ENCODE results near the gene RTF1. TPM values are rescaled to one million over a fixed set of nuclear protein-coding genes. Genes with fewer than 3 reads are reported as not detected.
"Not testable (repeated sequence)": the region's sequence is repeated elsewhere in the genome, so short reads cannot be mapped to it uniquely, and the experiment has no call there.

Gene RTF1
- polyA plus RNA-seq, 1 donor = 42.0 TPM

DNA sequence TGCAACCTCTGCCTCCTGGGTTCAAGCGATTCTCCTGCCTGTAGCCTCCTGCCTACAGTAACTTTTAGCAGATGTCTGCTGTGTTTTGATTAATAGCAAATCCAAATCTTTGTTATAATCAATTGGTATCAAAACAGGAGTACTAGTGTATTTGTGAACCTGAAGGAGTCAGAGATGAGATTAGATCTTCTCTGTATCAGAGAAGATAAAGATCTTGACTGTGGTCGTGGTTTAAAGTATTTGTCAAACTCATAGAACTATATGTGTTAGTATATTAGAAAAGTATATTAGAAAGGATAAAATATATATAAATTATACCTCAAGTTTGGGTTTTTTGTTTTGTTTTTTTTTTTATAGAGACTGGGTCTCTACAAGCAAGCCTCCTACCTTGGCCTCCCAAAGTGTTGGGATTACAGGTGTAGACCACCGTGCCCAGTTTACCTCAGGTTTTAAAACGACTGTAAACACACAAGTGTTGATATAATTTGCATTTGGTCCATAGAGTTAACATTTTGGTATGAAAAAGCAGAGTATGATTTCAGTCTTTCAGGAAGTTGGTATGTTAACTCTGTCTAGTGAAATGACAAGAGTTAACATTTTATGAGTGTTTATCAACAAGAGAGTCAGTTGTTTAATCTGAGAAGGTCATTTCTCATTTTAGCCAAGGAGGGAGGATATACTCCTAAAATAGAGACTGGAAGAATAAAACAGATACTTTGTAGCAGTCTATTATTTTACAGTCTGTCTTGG, 18.3 kb downstream of the RTF1 start:
- no peaks in the 10 kb centered on the region for H3K4me1 ChIP-seq (ENCODE audit: control insufficient read depth, insufficient read depth, low read length)
- H3K36me3 ChIP-seq (ENCODE audit: control insufficient read depth, insufficient read depth, low read length) = peaks cover 16% of the 10 kb centered on the region
- no CpG with 5 or more reads among the region's 4 CpGs for WGBS (ENCODE audit: insufficient coverage, low lambda C conversion rate)
- no peak overlapping the region for H3K27ac ChIP-seq (ENCODE audit: low read length)
- H3K27me3 ChIP-seq (ENCODE audit: control insufficient read depth, insufficient read depth, low read length) = no peaks in the 10 kb centered on the region
- DNase-seq = no peak
- H3K9me3 ChIP-seq (ENCODE audit: control insufficient read depth, low read depth, low read length) = no peaks in the 10 kb centered on the region
- no peak overlapping the region for H3K4me3 ChIP-seq (ENCODE audit: low read length)

DNA sequence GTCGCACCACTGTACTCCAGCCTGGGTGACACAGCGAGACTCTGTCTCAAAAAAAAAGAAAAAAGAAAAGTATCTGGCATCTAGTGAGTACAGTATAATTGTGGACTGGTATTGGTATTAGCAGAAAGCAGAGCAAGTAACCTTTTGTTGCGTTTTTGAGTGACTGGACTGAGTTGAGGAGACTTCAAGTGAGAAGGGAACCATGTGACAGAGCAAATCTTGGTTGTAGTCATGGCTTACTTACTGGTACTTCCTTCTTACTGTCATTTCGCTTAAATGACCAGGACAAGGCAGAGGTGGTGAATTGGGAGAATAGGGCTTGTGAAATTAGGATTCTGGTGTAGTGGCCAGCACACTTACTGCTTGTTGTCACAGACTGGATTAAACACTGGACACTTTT, 20.6 kb downstream of the RTF1 start:
- no peak overlapping the region for H3K4me3 ChIP-seq (ENCODE audit: low read length)
- H3K9me3 ChIP-seq (ENCODE audit: control insufficient read depth, low read depth, low read length) = no peaks in the 10 kb centered on the region
- no CpG with 5 or more reads among the region's 4 CpGs for whole genome bisulfite sequencing (ENCODE audit: insufficient coverage, low lambda C conversion rate)
- no peaks in the 10 kb centered on the region for H3K27me3 ChIP-seq (ENCODE audit: control insufficient read depth, insufficient read depth, low read length)
- no peak for DNase-seq
- peaks cover 25% of the 10 kb centered on the region for H3K36me3 ChIP-seq (ENCODE audit: control insufficient read depth, insufficient read depth, low read length)
- no peaks in the 10 kb centered on the region for H3K4me1 ChIP-seq (ENCODE audit: control insufficient read depth, insufficient read depth, low read length)
- no peak overlapping the region for H3K27ac ChIP-seq (ENCODE audit: low read length)

DNA sequence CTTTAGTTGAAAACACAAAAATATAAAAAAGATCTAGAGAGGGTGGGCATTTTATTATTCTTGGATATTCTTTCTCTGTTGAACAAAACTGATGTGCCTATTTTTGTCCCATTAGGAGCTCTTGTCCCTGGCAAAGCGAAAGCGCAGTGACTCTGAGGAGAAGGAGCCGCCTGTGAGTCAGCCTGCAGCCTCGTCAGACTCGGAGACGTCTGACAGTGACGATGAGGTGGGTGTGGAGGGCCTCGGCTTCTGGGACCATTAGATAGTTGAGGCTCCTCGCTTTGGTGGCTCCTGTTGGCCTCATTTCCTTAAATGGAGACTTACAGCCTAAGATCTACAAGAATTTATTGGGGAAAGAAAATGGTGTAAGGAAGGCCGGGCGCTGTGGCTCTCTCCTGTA, 21.3 kb downstream of the RTF1 start:
- Histone ChIP-seq H3K27ac (ENCODE audit: low read length) (no peak overlapping the region), H3K9me3 (ENCODE audit: control insufficient read depth, low read depth, low read length) (no peaks in the 10 kb centered on the region), H3K27me3 (ENCODE audit: control insufficient read depth, insufficient read depth, low read length) (no peaks in the 10 kb centered on the region), H3K4me1 (ENCODE audit: control insufficient read depth, insufficient read depth, low read length) (no peaks in the 10 kb centered on the region), H3K36me3 (ENCODE audit: control insufficient read depth, insufficient read depth, low read length) (peaks cover 32% of the 10 kb centered on the region), H3K4me3 (ENCODE audit: low read length) (no peak overlapping the region)
- WGBS (ENCODE audit: insufficient coverage, low lambda C conversion rate) = 100% methylated on average over 1 of the region's 11 CpGs
- no peak for DNase-seq

DNA sequence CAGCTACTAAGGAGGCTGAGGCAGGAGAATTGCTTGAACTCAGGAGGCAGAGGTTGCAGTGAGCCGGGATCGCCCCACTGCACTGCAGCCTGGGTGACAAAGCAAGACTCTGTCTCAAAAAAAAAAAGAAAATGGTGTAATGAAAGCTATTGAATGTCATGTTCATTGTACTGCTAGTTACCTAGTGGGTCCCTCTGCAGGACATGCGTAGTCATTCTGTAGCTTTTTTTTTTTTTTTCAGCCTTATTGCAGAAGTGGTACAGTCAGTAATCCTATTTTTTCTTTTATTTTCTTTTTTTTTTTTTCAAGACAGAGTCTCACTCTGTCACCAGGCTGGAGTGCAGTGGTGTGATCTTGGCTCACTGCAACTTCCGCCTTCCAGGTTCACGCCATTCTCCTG, 21.9 kb downstream of the RTF1 start:
- not testable (repeated sequence) for H3K4me1 ChIP-seq (ENCODE audit: control insufficient read depth, insufficient read depth, low read length); H3K27me3 ChIP-seq (ENCODE audit: control insufficient read depth, insufficient read depth, low read length); H3K27ac ChIP-seq (ENCODE audit: low read length); DNase-seq; H3K9me3 ChIP-seq (ENCODE audit: control insufficient read depth, low read depth, low read length); H3K4me3 ChIP-seq (ENCODE audit: low read length)
- 93% methylated on average over 1 of the region's 5 CpGs for WGBS (ENCODE audit: insufficient coverage, low lambda C conversion rate)
- H3K36me3 ChIP-seq (ENCODE audit: control insufficient read depth, insufficient read depth, low read length) = peaks cover 36% of the 10 kb centered on the region

DNA sequence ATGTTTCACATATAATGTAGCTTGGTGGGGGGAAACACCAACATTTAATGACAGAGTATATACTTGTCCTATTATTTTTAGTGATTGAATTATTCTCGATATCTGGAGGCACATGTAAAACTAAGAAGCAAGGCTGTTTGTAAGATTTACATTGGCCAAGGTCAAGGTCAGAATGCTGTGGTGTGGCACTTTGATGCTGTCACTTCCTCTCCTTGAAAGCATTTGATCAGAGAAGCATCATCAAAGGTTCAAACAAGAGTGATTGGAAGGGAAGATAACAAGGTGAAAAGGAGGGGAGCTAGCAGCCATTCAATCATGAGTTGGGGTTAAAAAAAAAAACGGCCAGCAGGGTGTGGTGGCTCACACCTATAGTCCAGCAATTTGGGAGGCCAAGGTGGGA, 26.4 kb downstream of the RTF1 start:
- DNase-seq = no peak
- no peak overlapping the region for H3K27ac ChIP-seq (ENCODE audit: low read length)
- no peak overlapping the region for H3K4me3 ChIP-seq (ENCODE audit: low read length)
- H3K9me3 ChIP-seq (ENCODE audit: control insufficient read depth, low read depth, low read length) = no peaks in the 10 kb centered on the region
- peaks cover 39% of the 10 kb centered on the region for H3K36me3 ChIP-seq (ENCODE audit: control insufficient read depth, insufficient read depth, low read length)
- no peaks in the 10 kb centered on the region for H3K4me1 ChIP-seq (ENCODE audit: control insufficient read depth, insufficient read depth, low read length)
- WGBS (ENCODE audit: insufficient coverage, low lambda C conversion rate) = no CpG with 5 or more reads among the region's 2 CpGs
- no peaks in the 10 kb centered on the region for H3K27me3 ChIP-seq (ENCODE audit: control insufficient read depth, insufficient read depth, low read length)

DNA sequence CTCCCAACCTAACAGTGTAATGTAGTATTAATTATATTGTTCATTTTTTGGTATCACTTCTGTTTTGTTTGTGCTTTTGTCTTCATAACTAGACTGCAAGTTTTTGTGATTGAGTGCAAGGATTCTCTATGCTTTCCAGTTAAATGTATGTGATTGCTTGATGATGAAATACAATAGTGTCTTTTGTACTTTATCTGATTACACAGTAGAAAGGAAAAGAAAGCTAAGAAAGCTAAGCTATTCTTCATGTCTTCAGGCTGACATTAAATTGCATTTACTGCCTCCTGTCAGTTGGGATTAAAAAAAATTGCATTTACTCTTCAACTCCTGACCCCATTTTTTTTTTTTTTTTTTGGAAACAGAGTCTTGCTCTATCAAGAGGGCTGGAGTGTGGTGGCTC, 28.5 kb downstream of the RTF1 start:
- no peak for DNase-seq
- no peaks in the 10 kb centered on the region for H3K4me1 ChIP-seq (ENCODE audit: control insufficient read depth, insufficient read depth, low read length)
- H3K36me3 ChIP-seq (ENCODE audit: control insufficient read depth, insufficient read depth, low read length) = peaks cover 25% of the 10 kb centered on the region
- H3K27me3 ChIP-seq (ENCODE audit: control insufficient read depth, insufficient read depth, low read length) = no peaks in the 10 kb centered on the region
- H3K9me3 ChIP-seq (ENCODE audit: control insufficient read depth, low read depth, low read length) = no peaks in the 10 kb centered on the region
- H3K4me3 ChIP-seq (ENCODE audit: low read length) = no peak overlapping the region
- H3K27ac ChIP-seq (ENCODE audit: low read length) = no peak overlapping the region

DNA sequence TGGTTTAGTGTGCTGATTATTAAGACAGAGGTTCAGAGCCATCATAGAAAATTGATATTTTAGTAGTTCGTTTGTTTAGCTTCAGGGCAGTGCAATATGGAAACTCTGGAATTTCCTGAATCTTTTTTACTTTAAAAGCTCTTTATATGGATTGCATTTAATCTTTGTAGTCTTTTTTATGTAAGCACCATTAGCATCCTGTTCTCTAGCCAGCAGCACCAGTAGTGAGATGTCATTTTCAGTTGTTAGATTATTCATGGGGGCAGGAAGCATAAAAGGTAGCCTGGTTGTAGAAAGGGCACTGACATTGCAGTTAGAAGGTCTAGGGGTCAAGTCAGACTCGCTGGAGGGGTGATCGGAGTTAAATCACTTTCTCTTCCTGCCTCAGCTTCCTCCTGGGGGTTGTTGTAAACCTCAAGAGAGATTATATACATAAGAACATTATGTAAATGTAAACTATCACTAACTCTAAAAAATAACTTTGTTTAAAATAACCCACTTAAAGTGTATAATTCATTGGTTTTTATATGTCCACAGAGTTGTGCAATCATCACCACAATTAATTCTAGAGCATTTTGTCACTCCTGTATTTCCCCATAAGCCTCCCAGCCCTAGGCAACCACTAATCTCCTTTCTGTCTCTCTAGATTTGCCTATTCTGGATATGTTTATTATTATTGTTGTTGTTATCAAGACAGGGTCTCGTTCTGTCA, 45.3 kb downstream of the RTF1 start:
- Histone ChIP-seq H3K27ac (ENCODE audit: low read length) (no peak overlapping the region), H3K4me1 (ENCODE audit: control insufficient read depth, insufficient read depth, low read length) (no peaks in the 10 kb centered on the region), H3K4me3 (ENCODE audit: low read length) (no peak overlapping the region), H3K9me3 (ENCODE audit: control insufficient read depth, low read depth, low read length) (no peaks in the 10 kb centered on the region), H3K36me3 (ENCODE audit: control insufficient read depth, insufficient read depth, low read length) (peaks cover 50% of the 10 kb centered on the region), H3K27me3 (ENCODE audit: control insufficient read depth, insufficient read depth, low read length) (no peaks in the 10 kb centered on the region)
- no peak for DNase-seq
- 100% methylated on average over 1 of the region's 4 CpGs for WGBS (ENCODE audit: insufficient coverage, low lambda C conversion rate)

DNA sequence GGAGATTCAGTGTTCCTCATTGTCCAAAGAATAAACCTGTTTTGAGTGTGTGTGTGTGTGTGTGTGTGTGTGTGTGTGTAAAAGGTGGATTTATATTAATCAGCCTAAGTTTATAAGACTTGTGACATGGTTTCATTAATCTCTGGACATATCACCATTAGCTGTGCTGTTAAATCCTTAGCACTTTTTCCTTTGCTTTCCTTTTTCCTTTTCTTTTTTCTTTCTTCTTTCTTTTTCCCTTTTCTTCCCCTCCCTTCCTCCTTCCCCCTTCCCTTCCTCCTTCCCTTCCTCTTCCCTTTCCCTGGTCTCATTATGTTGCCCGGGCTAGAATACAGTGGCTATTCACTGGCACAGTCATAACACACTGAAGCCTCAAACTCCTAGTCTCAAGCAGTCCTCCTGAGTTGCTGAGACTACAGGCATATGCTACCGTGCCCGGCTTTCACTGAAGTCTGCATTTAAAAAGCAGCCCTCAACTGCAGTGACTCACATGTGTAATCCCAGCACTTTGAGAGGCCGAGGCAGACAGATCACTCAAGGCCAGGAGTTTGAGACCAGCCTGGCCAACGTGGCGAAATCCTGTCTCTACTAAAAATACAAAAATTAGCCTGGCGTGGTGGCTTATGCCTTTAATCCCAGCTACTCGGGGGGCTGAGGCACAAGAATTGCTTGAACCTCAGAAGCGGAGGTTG, 48.1 kb downstream of the RTF1 start:
- Histone ChIP-seq H3K27ac (ENCODE audit: low read length) (no peak overlapping the region), H3K36me3 (ENCODE audit: control insufficient read depth, insufficient read depth, low read length) (peaks cover 47% of the 10 kb centered on the region), H3K4me1 (ENCODE audit: control insufficient read depth, insufficient read depth, low read length) (no peaks in the 10 kb centered on the region), H3K4me3 (ENCODE audit: low read length) (no peak overlapping the region), H3K9me3 (ENCODE audit: control insufficient read depth, low read depth, low read length) (no peaks in the 10 kb centered on the region), H3K27me3 (ENCODE audit: control insufficient read depth, insufficient read depth, low read length) (no peaks in the 10 kb centered on the region)
- WGBS (ENCODE audit: insufficient coverage, low lambda C conversion rate) = 100% methylated on average over 1 of the region's 9 CpGs
- no peak for DNase-seq

DNA sequence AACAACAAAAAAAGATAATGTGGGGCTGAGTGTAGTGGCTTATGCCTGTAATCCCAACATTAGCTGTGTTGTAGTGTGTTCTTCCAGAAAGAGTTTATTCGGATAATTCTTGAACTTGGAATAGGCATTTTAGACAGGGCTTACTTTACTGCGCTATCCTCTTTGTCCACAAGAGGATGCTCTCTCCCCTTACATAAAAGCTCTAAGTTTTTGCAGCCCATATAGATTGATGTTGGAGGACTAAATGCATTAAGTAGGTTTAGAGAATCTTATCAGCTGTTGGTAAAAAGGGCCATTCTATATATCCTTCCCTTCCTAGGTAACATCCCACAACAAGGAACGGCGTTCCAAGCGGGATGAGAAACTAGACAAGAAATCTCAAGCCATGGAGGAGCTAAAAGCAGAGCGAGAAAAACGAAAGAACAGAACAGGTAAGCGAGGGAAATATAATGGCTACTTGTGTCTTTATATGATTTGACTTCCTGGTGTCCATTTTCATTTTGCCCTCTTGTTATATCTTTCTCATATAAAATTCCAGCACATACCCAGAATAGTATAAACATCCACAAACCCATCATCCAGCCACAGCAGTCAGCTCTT, 49.0 kb downstream of the RTF1 start:
- 81% methylated on average over 8 of the region's 8 CpGs for WGBS (ENCODE audit: insufficient coverage, low lambda C conversion rate)
- peak in 1 of 2 donors; percentile 47 for DNase-seq
- H3K27ac ChIP-seq (ENCODE audit: low read length) = no peak overlapping the region
- no peaks in the 10 kb centered on the region for H3K27me3 ChIP-seq (ENCODE audit: control insufficient read depth, insufficient read depth, low read length)
- no peaks in the 10 kb centered on the region for H3K9me3 ChIP-seq (ENCODE audit: control insufficient read depth, low read depth, low read length)
- peaks cover 51% of the 10 kb centered on the region for H3K36me3 ChIP-seq (ENCODE audit: control insufficient read depth, insufficient read depth, low read length)
- no peaks in the 10 kb centered on the region for H3K4me1 ChIP-seq (ENCODE audit: control insufficient read depth, insufficient read depth, low read length)
- no peak overlapping the region for H3K4me3 ChIP-seq (ENCODE audit: low read length)

DNA sequence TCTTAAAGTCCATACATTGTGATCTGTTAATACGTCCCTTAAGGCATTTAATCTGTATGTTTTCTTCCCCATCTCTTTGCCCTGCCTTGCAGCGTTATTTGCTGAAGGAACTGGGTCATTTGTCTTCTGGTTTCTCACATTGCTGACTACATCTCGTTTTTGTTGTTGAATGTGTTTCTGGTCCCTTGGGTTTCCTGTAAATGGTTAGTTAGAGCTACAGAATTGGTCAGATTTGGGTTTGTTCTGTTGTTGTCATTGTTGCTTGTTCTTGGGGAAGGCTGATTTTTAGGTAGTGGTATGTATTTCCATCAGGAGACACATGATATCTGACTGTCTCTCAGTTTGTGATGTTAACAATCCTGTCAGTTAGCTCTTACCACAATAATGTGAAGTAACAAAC, 49.8 kb downstream of the RTF1 start:
- 88% methylated on average over 2 of the region's 3 CpGs for WGBS (ENCODE audit: insufficient coverage, low lambda C conversion rate)
- H3K4me3 ChIP-seq (ENCODE audit: low read length) = no peak overlapping the region
- no peaks in the 10 kb centered on the region for H3K4me1 ChIP-seq (ENCODE audit: control insufficient read depth, insufficient read depth, low read length)
- H3K27ac ChIP-seq (ENCODE audit: low read length) = no peak overlapping the region
- H3K9me3 ChIP-seq (ENCODE audit: control insufficient read depth, low read depth, low read length) = no peaks in the 10 kb centered on the region
- no peak for DNase-seq
- H3K36me3 ChIP-seq (ENCODE audit: control insufficient read depth, insufficient read depth, low read length) = peaks cover 58% of the 10 kb centered on the region
- H3K27me3 ChIP-seq (ENCODE audit: control insufficient read depth, insufficient read depth, low read length) = no peaks in the 10 kb centered on the region
